ENCODE results near the gene XRCC3.

The XRCC3 gene

DNA sequence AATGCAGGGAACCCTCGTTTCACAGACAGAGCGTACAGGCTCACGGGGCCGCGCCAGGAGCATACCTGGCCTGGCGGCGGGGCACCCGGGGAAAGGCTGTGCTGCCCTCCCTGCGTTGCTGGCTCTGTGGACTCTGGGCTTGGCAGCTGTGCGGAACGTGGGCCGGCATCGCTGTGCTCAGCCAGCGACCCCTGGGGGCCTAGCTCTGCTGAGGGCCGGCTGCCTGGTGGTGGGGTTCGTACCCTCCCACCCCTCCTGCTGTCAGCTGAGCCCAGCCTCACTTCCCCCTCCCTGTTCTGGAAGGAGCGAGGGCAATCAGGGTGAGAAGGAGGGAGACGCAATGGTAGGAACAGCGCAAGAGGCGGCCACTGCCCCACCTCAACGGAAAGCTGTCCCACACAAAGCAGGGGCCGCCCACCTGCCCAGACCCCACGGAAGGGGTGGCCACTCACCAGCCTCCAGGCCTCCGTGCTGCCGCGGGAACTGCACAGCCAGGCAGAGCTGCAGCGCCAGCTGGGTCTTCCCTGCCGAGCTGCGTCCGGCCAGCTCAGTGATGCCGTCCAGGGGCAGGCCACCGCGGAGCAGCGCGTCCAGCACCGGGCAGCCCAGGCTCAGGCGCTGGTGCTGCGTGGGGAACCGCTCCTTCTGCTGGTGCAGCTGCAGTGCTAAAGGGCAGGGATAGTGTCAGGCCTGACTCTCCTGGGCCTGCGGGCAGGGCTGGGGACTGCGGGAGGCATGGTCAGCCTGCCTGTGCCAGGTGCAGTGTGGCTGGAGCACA is 8.5 kb downstream of the XRCC3 start:
- DNase-seq, result no peak

GRCh38 chr14:103705504-103706284 is 9.6 kb downstream of the XRCC3 start:
- DNase-seq, result no peak

DNA sequence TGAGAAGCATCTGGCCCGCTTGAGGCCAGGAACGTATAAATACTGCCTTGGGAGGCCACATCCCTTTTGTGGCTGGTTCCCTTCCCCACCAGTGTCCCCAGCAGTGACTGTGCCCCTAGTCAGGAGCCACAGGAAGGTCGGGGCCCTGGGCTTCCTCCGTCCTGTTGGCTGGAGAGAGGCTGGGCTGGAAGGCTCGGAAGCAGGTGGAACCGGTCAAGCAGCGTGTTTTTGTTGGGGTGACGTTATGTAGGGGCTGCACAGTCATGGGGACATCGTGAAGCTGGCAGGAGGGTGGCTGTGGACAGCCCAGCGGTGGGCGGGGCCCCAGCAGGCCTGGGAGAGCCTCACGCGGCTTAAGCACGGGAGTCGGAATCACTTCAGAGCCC is 10.1 kb downstream of the XRCC3 start:
- no peak for DNase-seq

GRCh38 chr14:103704708-103705107 is 10.5 kb downstream of the XRCC3 start:
- no peak for DNase-seq

- no peak for DNase-seq
Observed at GRCh38 chr14:103703433-103704385, 11.5 kb downstream of the XRCC3 start.

DNA sequence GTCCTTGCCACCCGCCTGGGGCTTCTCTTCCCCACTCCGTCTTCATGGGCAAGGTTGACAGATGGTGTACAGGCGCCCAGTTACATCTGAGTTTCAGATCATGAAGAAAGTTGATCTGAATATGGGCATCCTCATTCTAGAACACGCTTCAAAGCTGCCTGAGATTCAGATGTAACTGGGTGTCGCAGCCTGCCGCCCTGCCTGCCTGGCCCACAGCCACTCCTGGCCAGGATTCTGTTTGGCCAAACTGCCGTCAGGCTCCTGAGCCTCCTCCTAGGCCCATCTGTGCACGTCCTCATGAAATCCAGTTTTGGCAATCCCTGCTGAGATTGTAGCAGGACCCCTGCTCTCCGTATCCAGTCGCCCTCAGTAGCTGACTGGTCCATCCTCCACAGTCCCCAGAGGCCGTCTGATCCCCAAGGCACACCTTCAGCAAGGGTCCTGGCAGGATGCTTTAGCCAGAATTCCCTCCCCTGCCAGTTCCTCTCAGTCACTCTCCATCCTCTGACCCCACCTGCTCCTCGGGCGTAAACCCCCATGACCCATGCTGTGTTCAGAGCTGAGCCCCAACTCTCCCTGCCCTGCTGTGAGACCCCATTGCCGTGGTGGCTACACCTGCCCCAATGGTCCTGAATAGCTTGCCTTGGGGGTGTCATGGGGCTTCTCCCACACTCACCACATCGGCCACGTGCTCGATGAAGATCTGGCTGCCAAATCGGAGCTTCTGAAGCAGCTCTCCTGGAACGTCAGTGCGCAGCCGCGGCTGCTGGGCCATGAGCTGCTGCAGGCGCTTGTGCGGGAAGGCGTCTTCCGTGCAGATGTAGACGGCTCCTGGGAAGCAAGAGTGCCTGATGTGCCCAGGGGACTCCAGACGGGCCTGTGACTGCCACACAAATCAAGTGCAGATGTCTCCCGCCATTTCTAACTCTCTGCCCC is 12.5 kb downstream of the XRCC3 start:
- no peak for DNase-seq

GRCh38 chr14:103702095-103702494 is 13.2 kb downstream of the XRCC3 start:
- DNase-seq, result no peak

DNA sequence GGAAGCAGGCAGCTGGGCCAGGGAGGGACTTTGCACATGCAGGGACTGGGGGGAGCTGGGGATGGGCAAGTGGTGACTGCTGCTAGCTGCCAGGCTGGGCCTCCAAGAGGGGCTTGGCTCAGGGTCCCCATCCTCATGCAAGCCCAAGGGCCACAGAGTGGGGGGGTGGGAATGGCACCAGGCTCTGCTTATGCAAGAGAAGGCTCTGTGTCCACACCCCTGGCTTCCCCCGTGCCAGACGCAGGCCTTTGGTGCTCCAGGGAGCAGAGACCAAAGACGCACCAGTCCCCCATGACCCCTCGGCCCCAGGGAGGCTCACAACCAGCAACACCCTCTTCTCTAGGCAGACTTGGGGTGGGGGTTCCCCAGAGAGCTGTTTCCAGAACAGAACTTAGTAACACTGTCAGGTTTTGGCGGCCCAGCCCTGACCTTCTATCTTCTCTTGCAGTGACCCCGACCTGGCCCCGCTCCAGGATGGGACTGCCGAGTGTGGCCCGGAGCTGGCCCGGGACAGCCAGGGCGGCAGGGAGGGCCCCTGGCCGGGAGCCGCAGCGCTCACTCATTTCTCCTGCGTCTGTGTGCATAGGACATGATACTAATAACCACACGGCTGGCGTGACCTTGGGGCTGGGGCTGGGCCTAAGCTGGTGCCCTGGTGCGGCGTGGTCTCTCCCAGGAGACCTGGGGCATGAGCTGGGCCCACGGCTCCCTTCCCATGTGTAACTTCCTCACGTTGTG is 14.3 kb downstream of the XRCC3 start:
- peak in 1 of 5 donors; percentile 10 for DNase-seq

- DNase-seq, result no peak
Observed at GRCh38 chr14:103699901-103700752, 15.1 kb downstream of the XRCC3 start.

DNA sequence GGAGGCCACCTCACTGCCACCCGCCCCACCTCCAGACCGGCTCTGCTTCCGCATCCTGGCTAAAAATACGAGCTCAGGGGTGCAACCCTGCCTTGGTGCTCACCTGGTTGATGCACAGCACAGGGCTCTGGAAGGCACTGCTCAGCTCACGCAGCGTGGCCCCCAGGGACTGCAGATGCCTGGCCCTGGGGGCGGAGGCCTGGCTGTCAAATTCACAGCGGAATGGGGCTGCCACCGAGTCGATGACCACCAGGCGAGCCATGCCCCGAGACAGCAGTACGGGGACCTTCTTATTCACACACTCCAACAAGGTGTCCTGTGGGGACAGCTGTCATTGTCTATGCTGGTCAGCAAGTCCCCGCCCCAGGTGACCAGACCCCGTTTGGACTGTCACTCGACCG is 16.0 kb downstream of the XRCC3 start:
- DNase-seq, result no peak

GRCh38 chr14:103698380-103699260 is 16.6 kb downstream of the XRCC3 start:
- DNase-seq, result no peak

DNA sequence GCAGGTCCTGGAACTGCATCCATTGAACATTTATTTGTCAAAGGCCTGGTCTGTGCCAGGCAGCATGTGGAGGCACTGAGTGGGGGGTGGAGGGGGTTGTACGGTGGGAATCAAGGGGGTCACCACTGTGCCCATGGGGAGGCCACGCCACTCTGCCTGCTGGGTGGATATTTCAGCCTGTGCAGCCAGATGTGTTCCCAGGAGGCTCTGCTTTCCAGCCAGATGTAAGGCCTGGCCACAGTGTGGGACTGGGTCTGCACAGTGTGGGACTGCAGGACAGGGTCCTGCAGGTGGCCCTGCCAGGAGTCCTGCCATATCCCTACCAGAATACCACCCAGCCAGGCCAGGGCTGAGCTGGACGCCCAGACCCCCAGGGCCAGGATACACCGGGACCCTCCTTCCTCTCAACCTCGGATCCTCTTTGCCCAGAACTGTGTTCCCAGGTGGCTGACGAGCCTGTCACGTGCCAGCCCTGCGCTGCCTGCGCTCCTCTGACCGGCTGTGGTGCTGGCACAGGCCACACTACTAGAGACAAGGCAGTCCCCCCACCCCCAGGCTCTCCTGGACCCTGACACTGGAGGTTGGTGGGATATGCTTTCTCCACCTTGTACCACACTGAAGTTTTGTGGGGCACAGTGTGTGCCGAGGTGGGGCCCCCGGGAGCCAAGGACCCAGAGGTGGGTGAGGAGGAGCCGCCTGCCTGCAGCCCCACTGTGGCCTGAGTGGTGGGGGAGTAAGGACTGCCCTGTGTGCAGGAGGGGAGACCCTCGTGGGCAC is 17.5 kb downstream of the XRCC3 start:
- no peak for DNase-seq

DNA sequence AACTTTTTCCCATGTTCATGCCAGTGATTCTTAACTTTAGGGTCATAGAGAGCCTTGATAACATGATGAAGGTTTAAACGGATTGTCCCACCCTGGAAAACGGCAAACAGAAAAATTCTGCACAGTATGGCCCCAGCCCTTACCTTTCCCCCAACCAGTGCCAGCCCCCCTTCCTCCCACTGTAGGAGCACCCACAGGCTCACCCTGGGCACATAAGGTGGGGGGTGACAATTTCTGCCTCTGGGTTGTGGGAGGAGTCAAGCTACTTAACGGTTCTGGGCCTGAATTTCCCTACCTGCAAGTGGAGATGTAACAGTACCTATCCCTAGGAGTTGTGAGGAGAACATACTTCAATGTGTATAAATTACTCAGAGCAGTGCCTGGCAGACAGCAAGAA is 18.0 kb downstream of the XRCC3 start:
- no peak for DNase-seq

- no peak for DNase-seq
Observed at GRCh38 chr14:103696466-103697071, 18.7 kb downstream of the XRCC3 start.

- DNase-seq, result no peak
Observed at GRCh38 chr14:103696070-103696402, 19.2 kb downstream of the XRCC3 start.

DNA sequence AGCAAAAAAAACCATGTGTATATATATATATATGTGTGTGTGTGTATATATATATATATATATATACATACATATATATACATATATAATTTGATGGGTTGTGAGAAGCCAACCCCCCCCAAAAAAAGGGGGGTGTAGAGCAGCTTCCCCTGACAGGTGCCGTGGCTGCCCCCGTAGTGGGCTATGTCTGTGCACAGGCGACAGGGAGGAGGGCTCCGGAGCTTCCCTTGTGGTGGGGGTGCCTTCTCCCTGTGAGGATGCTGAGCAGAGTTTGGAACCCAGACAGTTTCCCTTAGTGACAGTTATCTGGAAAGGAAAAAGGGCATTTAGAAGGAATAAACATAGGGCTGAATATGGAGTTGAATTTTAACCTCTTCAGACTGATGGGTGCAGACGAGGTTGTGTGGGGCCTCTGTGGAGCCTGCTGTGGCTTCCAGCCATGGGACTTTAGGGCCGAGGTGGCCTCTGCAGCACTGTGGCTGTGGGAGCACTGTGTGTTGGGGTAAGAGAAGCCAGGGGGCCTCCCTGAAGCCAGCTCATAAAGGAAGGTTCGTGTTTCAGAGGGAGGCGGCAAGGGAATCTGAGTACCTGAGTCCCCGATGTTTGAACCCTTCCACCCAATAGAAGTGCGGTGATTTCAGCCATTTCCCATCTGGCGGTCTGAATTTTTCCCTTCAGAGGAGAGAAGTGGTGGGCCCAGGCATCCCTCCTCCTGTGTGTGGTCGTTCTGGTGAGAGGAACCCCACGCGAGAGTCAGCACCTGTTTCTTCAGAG is 19.8 kb downstream of the XRCC3 start:
- no peak for DNase-seq

DNA sequence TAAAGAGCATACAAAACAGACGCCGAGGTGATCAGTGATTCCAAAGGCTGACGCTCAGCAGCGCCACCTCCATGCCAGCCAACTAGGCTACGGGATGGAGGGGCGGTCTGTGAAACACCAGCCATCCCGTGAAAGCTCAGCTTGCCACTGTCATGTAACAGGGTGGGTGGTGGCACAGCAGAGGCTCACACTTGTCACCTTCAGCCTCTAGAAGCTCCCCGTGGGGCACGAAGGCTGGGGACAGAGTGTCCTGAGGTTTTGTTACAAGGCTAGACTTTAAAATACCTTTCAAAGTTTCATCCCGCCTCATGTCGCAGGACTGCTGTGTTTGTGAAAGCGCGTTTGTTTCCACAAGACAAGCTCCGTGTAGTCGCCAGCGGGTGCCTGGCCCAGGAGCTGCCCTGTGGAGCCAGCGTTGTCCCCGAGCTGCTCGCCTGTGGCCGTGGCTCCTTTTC is 20.7 kb downstream of the XRCC3 start:
- no peak for DNase-seq
